Fibroblast of lung (primary cell): Measurements from ENCODE around the gene PURB.

Experiments
- EZH2 ChIP-seq: IDR thresholded peaks from 2 replicates; pipeline ENCODE4 v1.5.1; 2012; ENCODE audit warnings: low read length, control low read depth, mild to moderate bottlenecking; ENCODE audit errors: missing control alignments
- TF ChIP-seq, protein P1 (sequence below), 2 donors: IDR thresholded peaks in 1 of 2; conservative IDR thresholded peaks in 1 of 2; 1 replicate in 1 of 2; 2 replicates in 1 of 2; pipeline ENCODE4 v1.5.1; 2011 to 2012; ENCODE audit warnings: low read length in 2 of 2, control low read depth in 1 of 2, inconsistent platforms in 1 of 2, low read depth in 1 of 2, mild to moderate bottlenecking in 1 of 2

DNA sequence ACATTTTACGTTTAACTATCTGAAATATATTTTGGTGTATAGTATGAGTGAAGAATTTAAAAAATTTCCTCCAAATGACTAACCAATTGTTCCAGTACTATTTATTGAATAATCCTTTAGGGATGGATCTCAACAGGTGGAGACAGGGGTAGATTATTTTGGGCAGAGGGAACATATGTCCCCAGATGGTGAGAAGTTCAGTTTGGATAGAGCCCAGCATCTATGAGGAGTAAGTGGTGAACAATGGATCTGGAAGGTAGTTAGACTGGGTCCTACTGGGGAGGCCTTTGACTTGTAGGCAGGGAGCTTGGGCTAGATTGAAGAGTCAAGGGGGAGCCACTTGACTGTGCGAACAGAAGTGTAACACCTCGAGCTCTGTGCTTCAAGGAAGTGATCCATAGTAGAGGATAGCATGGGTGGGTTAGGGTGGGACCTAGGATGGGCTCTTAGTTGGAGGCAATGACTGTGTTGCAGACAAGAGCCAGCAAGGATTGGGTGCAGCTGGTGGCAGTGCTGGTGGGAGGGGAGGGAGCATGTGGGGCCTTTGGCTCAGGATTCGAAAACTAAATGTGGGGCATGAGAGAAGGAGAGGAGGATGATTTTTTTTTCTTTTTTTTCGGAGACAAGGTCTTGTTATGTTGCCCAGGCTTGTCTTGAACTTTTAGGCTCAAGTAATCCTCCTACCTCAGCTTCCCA is 3.9 kb upstream of the PURB start:
- TF ChIP-seq, protein P1, sequence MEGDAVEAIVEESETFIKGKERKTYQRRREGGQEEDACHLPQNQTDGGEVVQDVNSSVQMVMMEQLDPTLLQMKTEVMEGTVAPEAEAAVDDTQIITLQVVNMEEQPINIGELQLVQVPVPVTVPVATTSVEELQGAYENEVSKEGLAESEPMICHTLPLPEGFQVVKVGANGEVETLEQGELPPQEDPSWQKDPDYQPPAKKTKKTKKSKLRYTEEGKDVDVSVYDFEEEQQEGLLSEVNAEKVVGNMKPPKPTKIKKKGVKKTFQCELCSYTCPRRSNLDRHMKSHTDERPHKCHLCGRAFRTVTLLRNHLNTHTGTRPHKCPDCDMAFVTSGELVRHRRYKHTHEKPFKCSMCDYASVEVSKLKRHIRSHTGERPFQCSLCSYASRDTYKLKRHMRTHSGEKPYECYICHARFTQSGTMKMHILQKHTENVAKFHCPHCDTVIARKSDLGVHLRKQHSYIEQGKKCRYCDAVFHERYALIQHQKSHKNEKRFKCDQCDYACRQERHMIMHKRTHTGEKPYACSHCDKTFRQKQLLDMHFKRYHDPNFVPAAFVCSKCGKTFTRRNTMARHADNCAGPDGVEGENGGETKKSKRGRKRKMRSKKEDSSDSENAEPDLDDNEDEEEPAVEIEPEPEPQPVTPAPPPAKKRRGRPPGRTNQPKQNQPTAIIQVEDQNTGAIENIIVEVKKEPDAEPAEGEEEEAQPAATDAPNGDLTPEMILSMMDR (conservative IDR thresholded peaks at IDR 0.05 in 1 of 2, IDR thresholded peaks at IDR 0.05 in 1 of 2; ENCODE audit: low read depth in 1 of 2, low read length in 2 of 2): no peak
- TF ChIP-seq EZH2: no peak
